Right cardiac atrium (tissue), 5 donors: Measurements from ENCODE around the gene HRG. TPM values are rescaled to one million over a fixed set of nuclear protein-coding genes. Genes with fewer than 3 reads are reported as not detected.

ENCODE experiments used
- ATAC-seq, 2 donors: fragments of 200-7000 bp; cut with Tn5 transposase; one replicate each; pipeline versions ENCODE4 v1.8.0 to v1.9.1; 2020; ENCODE audit warnings: moderate library complexity in 2 of 2, mild to moderate bottlenecking in 1 of 2
- DNase-seq, 3 donors: peaks; one replicate each; pipeline ENCODE4 v3.0.0-alpha.2; 2020
- H3K27ac ChIP-seq: one replicate; pipeline ENCODE4 v1.5.1; 2013; ENCODE audit warnings: mild to moderate bottlenecking, low read length, control low read depth, moderate library complexity
- H3K27me3 ChIP-seq: one replicate; pipeline ENCODE4 v1.6.1; 2013; ENCODE audit not compliant: control insufficient read depth, insufficient read depth
- H3K4me1 ChIP-seq: one replicate; pipeline ENCODE4 v1.6.1; 2013; ENCODE audit warnings: low read length; ENCODE audit not compliant: control insufficient read depth, insufficient read depth
- H3K4me3 ChIP-seq: one replicate; pipeline ENCODE4 v1.5.1; 2013; ENCODE audit warnings: low read length, control low read depth
- H3K9me3 ChIP-seq: one replicate; pipeline ENCODE4 v1.6.1; 2013; ENCODE audit warnings: low read length; ENCODE audit not compliant: control insufficient read depth
- WGBS: extraction: QIAGEN DNeasy Blood & Tissue Kit; methylation state at CpG from one replicate; pipeline ENCODE4 v1.1.7; 2013; 5-methylcytosine and 5-hydroxymethylcytosine counted together
- intact Hi-C, 4 donors: fragments of 100-400 bp; cut with DNase I; formaldehyde crosslinking; loops; one replicate each; pipeline versions ENCODE4 v1.11.0 to v1.14.0; 2022 to 2023
- polyA plus RNA-seq: library from polyadenylated mRNA; stranded (reverse); fragments of 200-250 nt; gene quantifications from one replicate; pipeline ENCODE4 v1.2.3, GENCODE V29; 2013
- total RNA-seq, 4 donors: library from RNA; stranded (reverse); fragmentation: NEBNext Ultra II Directional; extraction: Animal tissue kit (Norgen Biotek cat#: 25700); gene quantifications; one replicate each; pipeline ENCODE4 v1.2.1, GENCODE V29; 2021
- donor health status: healthy with polysubstance abuse.
- donor health status: DM: no; HTN: yes; CAD: no.
- donor health status: DM: no; HTN: no; CAD: no.
- donor health status: DM: no; HTN: yes; CAD: no; lungs with severe emphysema.
- donor health status: DM: yes; HTN: yes; CAD: no.

The HRG gene
- total and polyA plus RNA-seq, 5 donors: 0.22 TPM; not detected in 4

DNA sequence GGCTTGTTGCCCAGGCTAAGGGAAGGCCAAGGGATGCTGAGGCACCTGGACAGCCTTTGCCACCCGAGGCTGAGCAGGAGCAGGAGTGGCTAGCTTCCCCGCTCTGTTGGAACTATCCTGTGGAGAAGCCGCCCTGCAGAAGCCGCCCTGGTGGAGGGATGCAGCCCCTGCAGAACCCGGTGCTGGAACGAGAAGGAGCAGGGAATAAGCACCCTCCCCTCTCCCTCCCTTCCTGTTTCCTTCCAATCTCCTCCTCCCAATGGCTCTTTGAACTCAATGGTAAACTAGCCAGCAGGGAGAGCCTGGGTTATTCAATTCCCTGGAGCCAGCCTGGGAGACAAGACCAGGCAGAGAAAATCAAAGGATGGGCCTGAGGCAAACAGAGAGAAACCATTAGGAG is 11.8 kb upstream of the HRG start:
- ATAC-seq: peak in 1 of 2 donors; percentile 37
- intact Hi-C loops: no loop called here
- DNase-seq: no peak
- Histone ChIP-seq H3K9me3 (no peaks in the 10 kb centered on the region), H3K4me1 (no peaks in the 10 kb centered on the region), H3K27ac (no peak overlapping the region), H3K4me3 (no peak overlapping the region), H3K27me3 (no peaks in the 10 kb centered on the region)
- WGBS: 42% methylated on average over 6 of the region's 6 CpGs

DNA sequence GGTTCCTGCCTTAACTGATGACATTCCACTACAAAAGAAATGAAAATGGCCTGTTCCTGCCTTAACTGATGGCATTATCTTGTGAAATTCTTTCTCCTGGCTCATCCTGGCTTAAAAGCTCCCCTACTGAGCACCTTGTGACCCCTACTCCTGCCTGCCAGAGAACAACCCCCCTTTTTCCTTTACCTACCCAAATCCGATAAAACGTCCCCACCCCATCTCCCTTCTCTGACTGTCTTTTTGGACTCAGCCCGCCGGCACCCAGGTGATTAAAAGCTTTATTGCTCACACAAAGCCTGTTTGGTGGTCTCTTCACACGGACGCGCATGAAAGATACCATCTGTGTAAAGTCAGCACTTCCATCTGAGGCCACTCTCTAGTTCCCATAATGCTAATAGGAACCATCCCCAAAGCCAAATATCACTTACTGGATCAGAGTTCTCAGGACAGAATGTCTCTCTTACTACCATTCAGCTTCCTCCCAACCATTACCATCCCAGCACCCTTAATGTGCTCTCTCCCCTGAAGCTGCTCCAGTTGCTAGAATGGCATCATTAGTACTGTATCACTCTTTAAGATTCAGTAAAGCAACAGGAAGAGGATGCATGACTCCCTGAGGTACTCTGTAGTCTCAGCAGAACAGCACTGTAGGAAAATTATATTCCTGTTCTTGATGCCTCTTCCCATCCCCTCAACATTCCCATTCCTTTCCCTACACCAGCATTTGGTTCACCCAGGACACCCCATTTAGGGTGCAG is 2.3 kb upstream of the HRG start:
- no peaks in the 10 kb centered on the region for H3K4me1 ChIP-seq
- H3K9me3 ChIP-seq: no peaks in the 10 kb centered on the region
- no peak for ATAC-seq
- intact Hi-C loops: no loop called here
- no peak for DNase-seq
- H3K27me3 ChIP-seq: peaks cover 4% of the 10 kb centered on the region
- no peak overlapping the region for H3K4me3 ChIP-seq
- WGBS: 39% methylated on average over 7 of the region's 7 CpGs
- no peak overlapping the region for H3K27ac ChIP-seq

DNA sequence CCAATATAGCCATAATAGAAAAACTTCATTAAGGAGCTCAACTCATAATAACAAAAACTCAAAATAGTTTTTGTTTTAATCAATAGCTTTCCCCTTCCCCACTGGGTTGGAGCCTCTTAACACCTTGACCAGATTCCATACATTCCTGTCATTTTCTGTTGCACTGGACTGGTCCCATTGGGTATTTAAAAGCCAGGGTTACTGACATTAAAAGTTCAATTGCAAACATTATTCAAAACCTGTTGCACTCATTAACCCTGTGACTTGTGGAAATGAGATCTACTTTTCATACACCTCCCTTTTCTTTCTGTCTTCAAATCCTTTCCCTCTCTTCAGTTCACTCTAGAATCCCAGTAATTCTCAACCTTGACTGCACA is 1.7 kb upstream of the HRG start:
- Histone ChIP-seq H3K9me3 (no peaks in the 10 kb centered on the region), H3K4me1 (no peaks in the 10 kb centered on the region), H3K27ac (no peak overlapping the region), H3K4me3 (no peak overlapping the region), H3K27me3 (peaks cover 4% of the 10 kb centered on the region)
- no peak for ATAC-seq
- intact Hi-C loops: no loop called here
- no peak for DNase-seq

DNA sequence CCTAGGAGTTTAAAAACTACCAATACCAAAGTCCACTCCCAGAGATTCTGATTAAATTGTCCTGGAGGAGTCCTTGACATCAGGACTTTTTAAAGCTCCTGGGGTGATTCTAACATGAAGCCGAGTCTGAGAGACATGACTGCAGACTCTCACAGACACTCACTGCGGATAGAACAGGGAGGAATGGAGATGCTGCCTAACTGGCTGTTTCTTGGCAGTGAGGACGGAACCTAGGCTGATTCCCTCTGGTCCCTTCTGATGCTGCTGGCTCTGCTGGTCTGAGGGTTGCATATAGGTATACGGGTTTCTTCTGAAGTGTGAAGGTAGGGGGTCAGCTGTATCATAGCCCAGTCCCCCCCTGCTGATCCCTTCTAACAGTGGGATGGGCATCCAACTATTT is 1.3 kb upstream of the HRG start:
- intact Hi-C loops: no loop called here
- ATAC-seq: no peak
- H3K9me3 ChIP-seq: no peaks in the 10 kb centered on the region

DNA sequence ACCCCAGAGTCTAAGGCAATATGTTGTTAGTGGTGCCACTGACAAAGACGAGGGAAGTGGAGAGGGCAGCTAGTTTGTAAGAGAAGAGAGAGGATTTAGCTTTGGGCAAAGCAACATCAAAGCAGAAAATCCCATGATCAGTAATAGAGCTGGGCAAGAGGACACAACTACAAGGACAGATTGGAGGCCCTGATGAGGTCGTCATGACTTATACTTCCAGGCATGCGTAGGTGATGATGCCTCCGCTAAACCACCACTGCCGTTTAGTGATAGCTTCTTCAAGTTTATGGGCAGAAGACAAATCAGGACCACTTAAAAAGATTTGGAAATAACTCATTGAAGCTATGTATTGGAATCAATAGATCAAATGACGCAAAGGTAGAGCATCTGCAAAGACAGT is 2.6 kb downstream of the HRG start:
- Histone ChIP-seq H3K4me1 (no peaks in the 10 kb centered on the region), H3K9me3 (no peaks in the 10 kb centered on the region), H3K27me3 (peaks cover 4% of the 10 kb centered on the region), H3K27ac (no peak overlapping the region), H3K4me3 (no peak overlapping the region)
- 70% methylated on average over 6 of the region's 6 CpGs for WGBS
- DNase-seq (no peak), ATAC-seq (no peak)
- intact Hi-C loops: no loop called here

More for the DNA sequence above, 1.3 kb upstream of the HRG start:
- Histone ChIP-seq H3K4me1 (no peaks in the 10 kb centered on the region), H3K27me3 (peaks cover 4% of the 10 kb centered on the region), H3K4me3 (no peak overlapping the region), H3K27ac (no peak overlapping the region)
- DNase-seq: no peak
- WGBS: 46% methylated on average over 4 of the region's 4 CpGs

DNA sequence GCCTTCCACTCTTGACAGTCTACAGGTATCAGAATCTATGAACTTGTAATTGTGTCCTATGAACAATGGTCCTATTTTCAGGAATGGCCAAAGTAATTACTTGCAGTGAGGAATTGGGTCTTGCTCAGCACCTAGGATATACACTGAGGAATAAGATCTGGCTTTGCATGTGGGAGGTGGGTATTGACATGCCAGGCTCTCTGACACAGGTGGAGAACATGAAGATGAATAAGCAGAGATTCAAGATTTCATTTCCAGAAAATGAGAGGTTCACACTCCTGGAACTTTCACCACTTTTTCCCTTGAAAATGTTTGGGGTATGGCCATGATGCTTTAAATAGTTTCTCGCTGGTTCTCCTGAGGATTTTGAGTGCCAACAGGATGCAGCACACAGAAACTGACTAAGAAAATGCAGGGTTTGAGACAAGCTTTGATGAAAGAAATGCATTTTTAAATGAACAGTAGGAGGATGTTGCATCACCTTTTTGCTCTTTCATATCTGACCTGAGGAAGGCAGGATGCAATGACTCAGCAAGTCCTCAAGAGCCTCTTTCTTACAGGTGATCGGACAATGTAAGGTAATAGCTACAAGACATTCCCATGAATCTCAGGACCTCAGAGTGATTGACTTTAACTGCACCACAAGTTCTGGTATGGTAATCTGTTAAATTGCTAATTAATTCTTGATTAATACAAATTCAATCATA is 3.7 kb downstream of the HRG start:
- no peak for ATAC-seq

DNA sequence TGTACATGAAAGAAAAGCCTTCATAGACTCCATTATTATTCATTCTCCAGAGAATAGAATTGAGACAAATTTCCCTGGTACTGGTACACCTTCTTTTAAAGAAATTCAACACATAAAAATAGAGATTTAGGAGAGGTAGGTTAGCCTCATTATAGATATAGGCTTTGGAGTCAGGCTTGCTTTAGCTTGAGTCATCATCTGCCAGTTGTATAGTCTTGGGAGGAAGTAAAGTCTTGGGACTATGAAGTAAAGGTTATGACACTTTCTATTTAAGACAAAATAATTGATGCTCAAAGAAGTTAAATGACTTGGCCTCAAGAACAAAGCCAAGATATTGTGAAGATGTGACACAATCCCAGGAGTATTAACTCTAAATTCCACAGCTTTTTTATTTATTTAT is 4.3 kb downstream of the HRG start:
- H3K4me1 ChIP-seq: no peaks in the 10 kb centered on the region
- H3K27me3 ChIP-seq: peaks cover 4% of the 10 kb centered on the region
- no peak overlapping the region for H3K4me3 ChIP-seq
- no peak for ATAC-seq
- H3K9me3 ChIP-seq: no peaks in the 10 kb centered on the region
- no peak overlapping the region for H3K27ac ChIP-seq
- DNase-seq: no peak
- intact Hi-C loops: no loop called here

More for the DNA sequence above, 3.7 kb downstream of the HRG start:
- no peak for DNase-seq
- Histone ChIP-seq H3K9me3 (no peaks in the 10 kb centered on the region), H3K27ac (no peak overlapping the region), H3K4me1 (no peaks in the 10 kb centered on the region), H3K4me3 (no peak overlapping the region), H3K27me3 (peaks cover 4% of the 10 kb centered on the region)
- 72% methylated on average over 2 of the region's 2 CpGs for WGBS
- intact Hi-C loops: no loop called here

DNA sequence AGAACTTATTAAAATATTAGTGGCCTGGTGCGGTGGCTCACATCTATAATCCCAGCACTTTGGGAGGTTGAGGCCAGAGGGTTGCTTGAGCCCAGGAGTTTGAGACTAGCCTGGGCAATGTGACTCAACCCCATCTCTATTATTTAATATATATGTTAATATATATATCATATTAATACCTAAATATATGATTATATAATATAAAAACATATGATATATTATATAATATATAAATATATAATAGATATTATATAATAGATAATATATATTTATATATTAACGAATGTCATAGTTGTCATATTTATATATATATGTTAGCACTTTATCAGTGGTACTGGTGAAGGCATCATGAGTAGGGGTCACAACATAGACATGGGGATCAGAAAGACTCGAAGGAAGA is 5.2 kb downstream of the HRG start:
- WGBS: 92% methylated on average over 3 of the region's 3 CpGs
- Histone ChIP-seq H3K27ac (no peak overlapping the region), H3K4me1 (no peaks in the 10 kb centered on the region), H3K4me3 (no peak overlapping the region), H3K27me3 (peaks cover 4% of the 10 kb centered on the region), H3K9me3 (no peaks in the 10 kb centered on the region)
- intact Hi-C loops: no loop called here
- DNase-seq (no peak), ATAC-seq (no peak)

DNA sequence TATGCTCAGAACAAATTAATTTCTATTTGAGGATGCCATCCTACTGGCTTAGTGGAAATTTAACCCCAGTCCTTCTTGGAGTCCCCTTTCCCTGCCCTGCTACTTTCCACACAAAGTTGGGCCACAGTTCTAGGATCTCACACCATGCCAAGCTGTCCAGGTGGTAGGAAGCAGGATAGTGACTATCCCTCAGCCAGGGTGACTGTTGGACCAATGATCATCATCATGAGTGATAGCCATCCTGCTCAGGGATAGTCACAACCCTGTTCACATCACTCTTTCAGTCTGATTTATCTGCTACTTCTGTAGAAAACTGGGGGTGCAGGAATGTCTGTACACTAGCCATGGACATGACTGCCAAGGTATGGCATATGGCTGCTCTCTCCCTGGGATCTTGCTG is 12.8 kb downstream of the HRG start:
- no peak for ATAC-seq
- intact Hi-C loops: no loop called here
- DNase-seq: no peak
- Histone ChIP-seq H3K9me3 (no peaks in the 10 kb centered on the region), H3K27me3 (no peaks in the 10 kb centered on the region), H3K4me3 (no peak overlapping the region), H3K27ac (no peak overlapping the region), H3K4me1 (no peaks in the 10 kb centered on the region)

DNA sequence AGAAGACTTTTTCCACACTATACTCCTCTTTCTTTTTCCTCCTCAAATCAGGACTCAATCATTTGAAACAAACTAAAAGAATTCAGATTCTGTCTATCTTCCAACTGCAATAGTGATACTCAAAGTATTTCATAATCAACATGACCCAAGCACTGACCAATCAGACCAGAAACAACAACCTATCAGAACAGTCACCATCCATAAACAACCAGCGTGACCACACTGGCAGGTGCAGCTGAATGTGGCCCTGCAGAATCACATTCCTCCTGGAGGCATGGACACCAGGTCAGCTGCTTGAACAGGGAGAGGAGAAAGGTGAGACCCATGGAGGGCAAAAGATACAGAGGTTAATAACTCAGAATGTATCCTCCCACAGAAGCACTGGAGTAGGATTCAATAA is 13.3 kb downstream of the HRG start:
- Histone ChIP-seq H3K4me3 (no peak overlapping the region), H3K4me1 (no peaks in the 10 kb centered on the region), H3K27ac (no peak overlapping the region), H3K9me3 (no peaks in the 10 kb centered on the region), H3K27me3 (no peaks in the 10 kb centered on the region)
- DNase-seq (no peak), ATAC-seq (no peak)
- intact Hi-C loops: no loop called here
- 62% methylated on average over 1 of the region's 1 CpG for WGBS

DNA sequence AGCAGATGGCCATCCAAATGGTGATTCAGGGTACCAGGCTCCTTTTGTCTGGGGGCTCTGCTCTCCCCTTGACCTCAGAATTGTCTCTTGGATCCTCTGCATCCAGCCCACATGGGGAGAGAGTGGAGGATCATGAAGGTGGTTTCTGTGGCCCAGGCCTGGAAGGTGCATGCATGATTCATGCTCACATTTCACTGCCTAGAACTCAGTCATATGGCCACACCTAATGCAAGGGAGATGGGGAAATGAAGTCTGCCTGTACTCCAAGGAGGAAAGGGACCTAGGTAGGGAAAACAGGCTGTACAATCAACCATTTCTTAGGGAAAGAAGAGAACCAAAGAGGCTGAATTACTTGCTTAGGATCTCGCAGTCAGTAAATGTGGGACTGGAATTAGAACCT is 15.1 kb downstream of the HRG start:
- Histone ChIP-seq H3K27me3 (no peaks in the 10 kb centered on the region), H3K27ac (no peak overlapping the region), H3K4me1 (no peaks in the 10 kb centered on the region), H3K9me3 (no peaks in the 10 kb centered on the region), H3K4me3 (no peak overlapping the region)
- no peak for DNase-seq
- intact Hi-C loops: no loop called here
- 98% methylated on average over 1 of the region's 1 CpG for WGBS
- no peak for ATAC-seq
